Measurements from ENCODE around the gene ACTN4.

Gene ACTN4

DNA sequence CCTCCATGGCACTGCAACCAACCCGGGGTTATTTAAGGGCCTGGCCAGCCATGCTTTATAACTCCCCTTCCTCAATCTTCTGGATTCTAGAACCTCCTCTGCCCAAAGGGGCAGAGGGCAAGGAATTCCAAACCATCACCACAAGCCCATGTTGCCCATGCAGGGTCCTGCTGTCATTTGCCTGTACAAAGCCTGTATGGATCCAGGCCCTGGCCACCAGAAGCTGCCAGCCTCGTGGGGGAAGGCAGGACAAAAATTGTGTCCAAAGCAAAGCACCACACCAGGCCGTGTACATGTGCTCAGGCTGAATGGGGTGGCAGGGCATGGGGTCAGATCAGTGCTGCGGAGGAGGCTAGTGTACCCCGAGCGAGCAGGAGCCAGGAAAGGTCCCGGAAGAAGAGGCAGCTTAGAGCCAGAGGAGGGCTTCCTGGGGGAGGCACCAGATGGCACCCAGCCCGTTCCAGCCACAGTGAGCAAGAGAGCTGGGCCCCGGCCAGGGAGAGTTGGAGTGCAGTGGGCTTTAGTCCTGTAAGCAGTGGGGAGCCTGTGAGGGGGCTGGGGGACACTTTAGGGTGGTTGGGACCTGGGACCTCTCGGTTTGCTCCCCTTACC is 61.1 kb downstream of the ACTN4 start:
- DNase-seq (ENCODE audit: low read depth in 3 of 3, low spot score in 1 of 3), result no peak

DNA sequence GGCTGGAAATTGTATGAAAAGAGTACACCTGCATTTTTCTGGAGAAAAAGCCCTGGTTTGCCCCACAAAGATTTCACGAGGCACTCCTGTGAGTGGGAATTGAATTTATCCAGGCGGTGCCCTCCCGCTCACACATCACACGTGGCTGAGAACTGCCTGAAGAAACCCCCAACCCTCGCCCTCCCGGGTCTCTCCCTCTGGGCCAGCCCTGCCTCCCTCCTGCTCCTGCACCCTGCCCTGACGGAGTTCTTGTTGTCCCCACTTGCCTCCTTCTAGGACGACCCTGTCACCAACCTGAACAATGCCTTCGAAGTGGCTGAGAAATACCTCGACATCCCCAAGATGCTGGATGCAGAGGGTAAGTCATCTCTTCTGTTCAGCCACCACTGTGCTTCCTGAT is 61.7 kb downstream of the ACTN4 start:
- DNase-seq (ENCODE audit: low read depth in 3 of 3, low spot score in 1 of 3), result no peak

DNA sequence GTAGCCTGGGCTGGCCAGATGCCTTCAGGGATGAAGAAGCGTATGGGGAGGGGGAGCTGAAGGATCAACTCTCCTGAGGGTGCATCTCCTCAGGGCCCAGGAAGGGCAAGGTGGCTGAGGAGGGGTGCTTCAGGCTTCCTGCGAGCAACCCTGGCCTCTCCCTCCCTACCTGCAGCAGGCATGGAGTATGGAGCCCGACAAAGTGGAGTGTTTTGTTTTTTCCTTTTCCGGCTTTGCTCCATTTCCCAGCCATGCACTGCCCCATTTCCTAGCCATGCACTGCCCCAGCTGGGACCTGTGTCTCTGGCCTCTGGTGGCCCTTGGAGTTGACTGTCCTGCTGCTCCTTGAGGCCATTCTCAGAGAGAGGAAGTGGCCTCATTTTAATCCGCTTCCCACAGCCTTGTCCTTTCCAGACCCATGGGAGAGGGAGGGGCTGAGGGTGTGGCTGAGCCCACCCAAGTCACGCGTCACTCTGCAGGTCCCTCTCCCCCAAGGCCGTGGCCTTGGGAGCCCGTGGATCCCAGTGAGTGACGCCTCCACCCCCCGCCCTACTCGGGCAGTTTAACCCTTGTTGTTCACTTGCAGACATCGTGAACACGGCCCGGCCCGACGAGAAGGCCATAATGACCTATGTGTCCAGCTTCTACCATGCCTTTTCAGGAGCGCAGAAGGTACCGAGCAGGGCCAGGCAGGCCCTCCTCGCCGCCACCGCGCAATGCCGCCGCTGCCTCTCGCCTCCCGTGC is 62.4 kb downstream of the ACTN4 start:
- no peak for DNase-seq (ENCODE audit: low read depth in 3 of 3, low spot score in 1 of 3)

- DNase-seq (ENCODE audit: low read depth in 3 of 3, low spot score in 1 of 3), result no peak
Observed at GRCh38 chr19:38710416-38710702, 62.9 kb downstream of the ACTN4 start.

- no peak for DNase-seq (ENCODE audit: low read depth in 3 of 3, low spot score in 1 of 3)
Observed at GRCh38 chr19:38710928-38711725, 63.7 kb downstream of the ACTN4 start.

DNA sequence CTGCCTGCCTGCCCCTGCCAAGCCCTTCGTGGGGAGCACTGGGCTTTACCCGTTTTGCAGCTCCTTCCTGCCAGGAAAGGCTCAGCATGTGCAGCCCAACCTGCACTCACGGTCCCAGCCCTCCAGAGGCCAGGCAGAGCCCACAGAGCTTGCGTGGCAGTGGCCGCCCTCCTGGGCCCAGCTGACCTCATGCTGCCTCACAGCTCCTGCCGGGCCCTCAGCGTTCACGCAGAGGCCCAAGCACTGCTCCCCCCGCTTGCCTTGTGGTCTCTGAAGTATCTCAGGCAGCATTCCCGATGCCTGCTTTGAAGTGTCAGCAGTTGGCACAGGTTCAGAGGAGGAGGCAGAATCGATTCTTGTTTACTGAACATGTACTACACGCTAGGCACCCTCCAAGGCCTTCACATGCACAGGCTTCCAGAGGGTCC is 64.3 kb downstream of the ACTN4 start:
- no peak for DNase-seq (ENCODE audit: low read depth in 3 of 3, low spot score in 1 of 3)

- DNase-seq (ENCODE audit: low read depth in 3 of 3, low spot score in 1 of 3), result no peak
Observed at GRCh38 chr19:38712161-38712748, 64.8 kb downstream of the ACTN4 start.

GRCh38 chr19:38713227-38713649 is 65.8 kb downstream of the ACTN4 start:
- DNase-seq (ENCODE audit: low read depth in 3 of 3, low spot score in 1 of 3), result no peak

- no peak for DNase-seq (ENCODE audit: low read depth in 3 of 3, low spot score in 1 of 3)
Observed at GRCh38 chr19:38713865-38714264, 66.4 kb downstream of the ACTN4 start.

DNA sequence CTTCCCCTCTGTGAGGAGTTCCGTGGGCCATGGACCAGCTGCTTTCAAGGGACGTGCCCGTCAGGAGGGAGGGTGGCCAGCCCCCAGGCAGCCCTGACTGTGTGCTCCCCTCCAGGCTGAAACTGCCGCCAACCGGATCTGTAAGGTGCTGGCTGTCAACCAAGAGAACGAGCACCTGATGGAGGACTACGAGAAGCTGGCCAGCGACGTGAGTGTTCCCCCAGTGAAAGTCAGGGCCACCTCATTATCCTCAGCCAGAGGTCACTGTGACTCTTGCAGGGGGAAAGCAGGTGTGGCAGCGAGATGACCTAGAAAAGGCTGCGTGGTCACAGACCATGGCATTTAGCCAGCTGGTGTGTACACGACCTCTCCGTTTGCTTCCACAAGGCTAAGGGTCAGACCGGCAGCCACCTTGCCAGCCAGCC is 66.9 kb downstream of the ACTN4 start:
- DNase-seq (ENCODE audit: low read depth in 3 of 3, low spot score in 1 of 3), result no peak

- DNase-seq (ENCODE audit: low read depth in 3 of 3, low spot score in 1 of 3), result no peak
Observed at GRCh38 chr19:38715555-38715954, 68.1 kb downstream of the ACTN4 start.

GRCh38 chr19:38717051-38717450 is 69.6 kb downstream of the ACTN4 start:
- no peak for DNase-seq (ENCODE audit: low read depth in 3 of 3, low spot score in 1 of 3)

- DNase-seq (ENCODE audit: low read depth in 3 of 3, low spot score in 1 of 3), result no peak
Observed at GRCh38 chr19:38717855-38718254, 70.4 kb downstream of the ACTN4 start.

GRCh38 chr19:38718747-38719543 is 71.5 kb downstream of the ACTN4 start:
- no peak for DNase-seq (ENCODE audit: low read depth in 3 of 3, low spot score in 1 of 3)

- no peak for DNase-seq (ENCODE audit: low read depth in 3 of 3, low spot score in 1 of 3)
Observed at GRCh38 chr19:38719761-38720558, 72.5 kb downstream of the ACTN4 start.

DNA sequence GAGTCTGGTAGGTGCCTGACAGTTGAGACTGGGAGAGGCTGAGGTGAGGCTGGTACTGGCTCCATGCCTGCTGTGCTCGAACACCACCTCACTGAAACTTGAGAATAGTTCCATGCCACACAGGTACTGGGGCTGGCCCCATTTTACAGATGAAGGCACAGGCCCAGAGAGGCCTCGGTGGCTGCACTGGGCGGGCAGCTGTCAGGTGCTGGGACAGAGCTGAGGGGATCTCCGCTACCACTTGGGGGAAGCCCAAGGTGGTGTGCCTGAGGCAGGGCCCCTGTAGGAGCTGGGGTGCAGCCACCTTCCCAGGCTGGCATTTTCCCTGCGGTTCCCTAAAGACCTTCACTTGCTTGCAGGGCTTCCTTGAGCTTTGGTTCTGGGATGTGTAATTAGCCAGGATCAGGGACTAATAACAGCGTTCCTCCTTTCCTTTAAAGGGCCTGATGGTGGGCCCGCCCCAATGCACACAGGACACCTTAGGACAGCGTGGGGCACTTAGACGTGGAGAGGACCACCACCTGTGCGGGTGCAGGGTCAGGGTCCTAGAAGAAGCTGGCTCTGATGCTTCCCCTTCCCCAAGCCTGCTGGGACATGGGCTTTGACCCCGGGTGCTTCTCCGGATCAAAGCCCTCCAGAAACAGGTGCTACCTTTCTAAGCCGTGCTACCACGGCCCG is 73.2 kb downstream of the ACTN4 start:
- no peak for DNase-seq (ENCODE audit: low read depth in 3 of 3, low spot score in 1 of 3)

GRCh38 chr19:38721496-38721895 is 74.0 kb downstream of the ACTN4 start:
- DNase-seq (ENCODE audit: low read depth in 3 of 3, low spot score in 1 of 3), result no peak

DNA sequence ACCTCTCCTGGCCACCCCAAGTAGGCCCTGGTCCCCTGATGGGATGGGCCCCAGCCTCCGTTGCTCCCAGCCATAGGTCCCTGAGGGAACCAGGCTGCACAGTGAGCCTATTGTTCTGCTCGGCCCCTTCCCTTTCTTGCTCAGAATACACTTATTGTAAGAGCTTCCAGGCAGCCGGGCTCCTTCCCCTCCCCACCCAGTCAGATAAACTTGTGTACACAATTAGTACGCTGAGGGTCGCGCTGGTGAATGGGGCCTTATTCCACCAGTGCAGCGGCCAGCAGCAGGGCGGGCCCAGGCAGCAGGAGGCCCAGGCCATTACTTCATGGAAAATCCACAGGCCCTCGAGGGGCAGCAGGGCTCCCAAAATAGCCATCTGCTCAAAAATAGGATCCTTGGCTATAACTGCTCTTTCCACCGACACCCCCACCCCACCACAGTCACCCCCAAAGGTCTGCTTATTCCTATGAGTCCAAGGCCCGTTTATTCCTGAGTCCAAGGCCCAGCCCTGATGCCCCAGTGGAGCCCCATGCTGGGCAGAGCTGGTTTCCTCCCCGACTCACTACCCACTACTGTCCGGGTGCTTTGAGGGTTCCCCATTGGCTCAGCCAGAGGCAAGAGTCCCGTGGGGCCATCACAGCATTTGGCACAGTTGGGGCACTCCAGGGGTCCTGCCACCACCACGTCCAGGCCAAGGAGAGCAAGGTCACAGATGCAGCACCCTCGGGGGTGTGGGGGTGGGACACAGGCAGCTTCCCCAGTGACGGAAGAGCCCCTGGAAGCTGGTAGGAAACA is 74.7 kb downstream of the ACTN4 start:
- no peak for DNase-seq (ENCODE audit: low read depth in 3 of 3, low spot score in 1 of 3)
